Measurements from ENCODE around the gene PLEKHN1. TPM values are rescaled to one million over a fixed set of nuclear protein-coding genes. Genes with fewer than 3 reads are reported as not detected.

Gene PLEKHN1
- total and polyA plus RNA-seq, 2 experiments from 2014 or later, result 1.7 to 2.1 TPM

- Histone ChIP-seq H3K4me2 (ENCODE audit: unreplicated experiment) (no peak overlapping the region), H3K27me3 (replicated peaks; ENCODE audit: insufficient read depth) (no peaks in the 10 kb centered on the region), H3K36me3 (ENCODE audit: low read depth) (no peaks in the 10 kb centered on the region), H3K27ac (no peak overlapping the region), H4K20me1 (ENCODE audit: insufficient read depth) (no peaks in the 10 kb centered on the region), H3K4me1 (ENCODE audit: insufficient read depth) (0 out of 2 replicates have a peak, but pooled peaks cover 9% of the 10 kb centered on the region), H3K9me3 (ENCODE audit: low read depth) (no peaks in the 10 kb centered on the region), H3K9ac (no peak overlapping the region), H2AFZ (no peak overlapping the region), H3K9me2 (ENCODE audit: insufficient read depth) (no peaks in the 10 kb centered on the region), H3F3A (ENCODE audit: insufficient read depth) (no peaks in the 10 kb centered on the region), H3K79me2 (ENCODE audit: insufficient read depth) (no peaks in the 10 kb centered on the region), H3K4me3 (no peak overlapping the region)
- TF ChIP-seq EZH2phosphoT487 (IDR thresholded peaks at IDR 0.05; ENCODE audit: insufficient read depth, low read depth) (no peak), EZH2 (IDR thresholded peaks at IDR 0.05; ENCODE audit: insufficient read depth, poor library complexity, severe bottlenecking) (no peak)
- 76 to 79% methylated on average over 15 of the region's 15 CpGs for WGBS, 2 experiments (ENCODE audit: low coverage in 1 of 2, low lambda C conversion rate in 2 of 2, missing lambda C conversion rate in 2 of 2)
- no peak for DNase-seq
- in situ Hi-C loops (cut with MboI), result no loop called here
These were observed 3.1 kb downstream of the PLEKHN1 start for GRCh38 chr1:969260-969855.

- WGBS, 2 experiments (ENCODE audit: low coverage in 1 of 2, low lambda C conversion rate in 2 of 2, missing lambda C conversion rate in 2 of 2), result 33 to 34% methylated on average over 25 to 26 of the region's 33 CpGs
- in situ Hi-C loops (cut with MboI), result no loop called here
- Histone ChIP-seq H3K36me3 (ENCODE audit: low read depth) (no peaks in the 10 kb centered on the region), H3K4me1 (ENCODE audit: insufficient read depth) (0 out of 2 replicates have a peak, but pooled peaks cover 9% of the 10 kb centered on the region), H3K27ac (no peak overlapping the region), H3K27me3 (replicated peaks; ENCODE audit: insufficient read depth) (no peaks in the 10 kb centered on the region), H3K79me2 (ENCODE audit: insufficient read depth) (no peaks in the 10 kb centered on the region), H4K20me1 (ENCODE audit: insufficient read depth) (no peaks in the 10 kb centered on the region), H3K9me2 (ENCODE audit: insufficient read depth) (no peaks in the 10 kb centered on the region), H3K9ac (no peak overlapping the region), H3K9me3 (ENCODE audit: low read depth) (no peaks in the 10 kb centered on the region), H3K4me2 (ENCODE audit: unreplicated experiment) (no peak overlapping the region), H2AFZ (no peak overlapping the region), H3K4me3 (no peak overlapping the region), H3F3A (ENCODE audit: insufficient read depth) (no peaks in the 10 kb centered on the region)
- no peak for TF ChIP-seq EZH2phosphoT487 (IDR thresholded peaks at IDR 0.05; ENCODE audit: insufficient read depth, low read depth)
- no peak for TF ChIP-seq EZH2 (IDR thresholded peaks at IDR 0.05; ENCODE audit: insufficient read depth, poor library complexity, severe bottlenecking)
- DNase-seq, result no peak
These were observed 4.1 kb downstream of the PLEKHN1 start for GRCh38 chr1:970242-970972.

- WGBS, 2 experiments (ENCODE audit: low coverage in 1 of 2, low lambda C conversion rate in 2 of 2, missing lambda C conversion rate in 2 of 2), result 58 to 67% methylated on average over 19 to 39 of the region's 42 CpGs
- Histone ChIP-seq H3K27ac (no peak overlapping the region), H3K4me3 (no peak overlapping the region), H4K20me1 (ENCODE audit: insufficient read depth) (no peaks in the 10 kb centered on the region), H2AFZ (no peak overlapping the region), H3K4me1 (ENCODE audit: insufficient read depth) (0 out of 2 replicates have a peak, but pooled peaks cover 3% of the 10 kb centered on the region), H3K9me3 (ENCODE audit: low read depth) (no peaks in the 10 kb centered on the region), H3K9me2 (ENCODE audit: insufficient read depth) (no peaks in the 10 kb centered on the region), H3K36me3 (ENCODE audit: low read depth) (no peaks in the 10 kb centered on the region), H3K4me2 (ENCODE audit: unreplicated experiment) (no peak overlapping the region), H3K79me2 (ENCODE audit: insufficient read depth) (no peaks in the 10 kb centered on the region), H3K27me3 (replicated peaks; ENCODE audit: insufficient read depth) (no peaks in the 10 kb centered on the region), H3K9ac (no peak overlapping the region), H3F3A (ENCODE audit: insufficient read depth) (no peaks in the 10 kb centered on the region)
- no peak for TF ChIP-seq EZH2phosphoT487 (IDR thresholded peaks at IDR 0.05; ENCODE audit: insufficient read depth, low read depth)
- no peak for TF ChIP-seq EZH2 (IDR thresholded peaks at IDR 0.05; ENCODE audit: insufficient read depth, poor library complexity, severe bottlenecking)
- DNase-seq, result no peak
- in situ Hi-C loops (cut with MboI), result no loop called here
These were observed 4.9 kb downstream of the PLEKHN1 start for GRCh38 chr1:970973-971730.

GRCh38 chr1:971751-972506, 5.6 kb downstream of the PLEKHN1 start:
- no peak overlapping the region for H3K27ac ChIP-seq

More at GRCh38 chr1:971751-972506, 5.6 kb downstream of the PLEKHN1 start:
- TF ChIP-seq EZH2 (IDR thresholded peaks at IDR 0.05; ENCODE audit: insufficient read depth, poor library complexity, severe bottlenecking), result no peak
- no peak for TF ChIP-seq EZH2phosphoT487 (IDR thresholded peaks at IDR 0.05; ENCODE audit: insufficient read depth, low read depth)
- H3K9me3 ChIP-seq (ENCODE audit: low read depth), result no peaks in the 10 kb centered on the region
- no peaks in the 10 kb centered on the region for H3F3A ChIP-seq (ENCODE audit: insufficient read depth)
- WGBS, 2 experiments (ENCODE audit: low coverage in 1 of 2, low lambda C conversion rate in 2 of 2, missing lambda C conversion rate in 2 of 2), result 84 to 91% methylated on average over 27 to 33 of the region's 34 CpGs
- no peak overlapping the region for H3K4me3 ChIP-seq
- in situ Hi-C loops (cut with MboI), result no loop called here
- H3K4me1 ChIP-seq (ENCODE audit: insufficient read depth), result no peaks in the 10 kb centered on the region
- no peaks in the 10 kb centered on the region for H3K9me2 ChIP-seq (ENCODE audit: insufficient read depth)
- H3K79me2 ChIP-seq (ENCODE audit: insufficient read depth), result no peaks in the 10 kb centered on the region
- H4K20me1 ChIP-seq (ENCODE audit: insufficient read depth), result no peaks in the 10 kb centered on the region
- no peaks in the 10 kb centered on the region for H3K36me3 ChIP-seq (ENCODE audit: low read depth)
- no peak overlapping the region for H2AFZ ChIP-seq
- no peak overlapping the region for H3K9ac ChIP-seq
- H3K27me3 ChIP-seq (replicated peaks; ENCODE audit: insufficient read depth), result no peaks in the 10 kb centered on the region
- no peak overlapping the region for H3K4me2 ChIP-seq (ENCODE audit: unreplicated experiment)
- DNase-seq, result no peak
